Fibroblast of lung (primary cell): ENCODE results near the gene PRDM13. TPM values are rescaled to one million over a fixed set of nuclear protein-coding genes. Genes with fewer than 3 reads are reported as not detected.
"Not testable (repeated sequence)": the region's sequence is repeated elsewhere in the genome, so short reads cannot be mapped to it uniquely, and the experiment has no call there.

Experiments
- DNase-seq, 2 donors: peaks; one replicate each; pipeline versions ENCODE4 v3.0.0 to v3.0.0-alpha.2; 2010; ENCODE audit warnings: low read depth in 2 of 2
- H2AFZ ChIP-seq: 2 replicates; pipeline ENCODE4 v1.5.1; 2012; ENCODE audit warnings: low read length, control low read depth, inconsistent platforms
- H3K27ac ChIP-seq: 2 replicates; pipeline ENCODE4 v1.5.1; 2011; ENCODE audit warnings: low read length, control low read depth; ENCODE audit not compliant: insufficient read depth
- H3K27me3 ChIP-seq: 2 replicates; pipeline ENCODE4 v1.5.1; 2011; ENCODE audit warnings: mild to moderate bottlenecking, low read length; ENCODE audit not compliant: control insufficient read depth, insufficient read depth
- H3K36me3 ChIP-seq: 2 replicates; pipeline ENCODE4 v1.5.1; 2011; ENCODE audit warnings: low read length; ENCODE audit not compliant: control insufficient read depth, insufficient read depth
- H3K4me1 ChIP-seq: 2 replicates; pipeline ENCODE4 v1.5.1; 2011; ENCODE audit warnings: low read length; ENCODE audit not compliant: control insufficient read depth, insufficient read depth; ENCODE audit errors: extremely low read depth
- H3K4me2 ChIP-seq: 2 replicates; pipeline ENCODE4 v1.5.1; 2011; ENCODE audit warnings: low read length, control low read depth; ENCODE audit not compliant: insufficient read depth; ENCODE audit errors: extremely low read depth
- H3K4me3 ChIP-seq, 4 experiments: fragments of 200-600 bp in 1 of 4; sonication (generic) in 1 of 4; replicated peaks in 1 of 4; 2 replicates each; pipeline ENCODE4 v1.5.1; 2011 to 2016; ENCODE audit warnings: low read length in 4 of 4, low read depth in 3 of 4, mild to moderate bottlenecking in 3 of 4, control low read depth in 2 of 4, inconsistent platforms in 1 of 4, mixed read lengths in 1 of 4; ENCODE audit not compliant: insufficient read depth in 1 of 4; ENCODE audit errors: control extremely low read depth in 1 of 4
- H3K79me2 ChIP-seq: 2 replicates; pipeline ENCODE4 v1.5.1; 2012; ENCODE audit warnings: mild to moderate bottlenecking, low read length, inconsistent platforms; ENCODE audit not compliant: control insufficient read depth, insufficient read depth
- H3K9ac ChIP-seq: 2 replicates; pipeline ENCODE4 v1.5.1; 2011; ENCODE audit warnings: mild to moderate bottlenecking, low read length, control low read depth; ENCODE audit not compliant: insufficient read depth
- H3K9me3 ChIP-seq: 2 replicates; pipeline ENCODE4 v1.5.1; 2012; ENCODE audit warnings: low read depth, low read length; ENCODE audit not compliant: control insufficient read depth, insufficient read depth
- H4K20me1 ChIP-seq: 2 replicates; pipeline ENCODE4 v1.5.1; 2011; ENCODE audit warnings: low read length; ENCODE audit not compliant: control insufficient read depth, insufficient read depth; ENCODE audit errors: extremely low read depth
- CTCF ChIP-seq, 2 donors: IDR thresholded peaks in 1 of 2; conservative IDR thresholded peaks in 1 of 2; 1 replicate in 1 of 2; 2 replicates in 1 of 2; pipeline ENCODE4 v1.5.1; 2011 to 2012; ENCODE audit warnings: low read length in 2 of 2, control low read depth in 1 of 2, inconsistent platforms in 1 of 2, low read depth in 1 of 2, mild to moderate bottlenecking in 1 of 2
- EZH2 ChIP-seq: IDR thresholded peaks from 2 replicates; pipeline ENCODE4 v1.5.1; 2012; ENCODE audit warnings: low read length, control low read depth, mild to moderate bottlenecking; ENCODE audit errors: missing control alignments
- polyA plus RNA-seq, 2 donors: library from polyadenylated mRNA; depleted of rRNA in 1 of 2; stranded (reverse) in 1 of 2; unstranded in 1 of 2; fragments of >200 nt; gene quantifications; 2 replicates each; pipeline ENCODE4 v1.2.1, GENCODE V29; 2011 to 2012; ENCODE audit warnings: missing spikeins in 1 of 2
- total RNA-seq: library from RNA; depleted of rRNA; stranded (reverse); fragments of >200 nt; gene quantifications from 2 replicates; pipeline ENCODE4 v1.2.1, GENCODE V29; 2014

PRDM13 gene
- total and polyA plus RNA-seq, 2 donors (not counting 1 experiment from before 2014, with no cell fraction given): not detected

- Histone ChIP-seq H3K79me2 (no peaks in the 10 kb centered on the region), H3K4me3 (no peak overlapping the region), H3K9ac (no peak overlapping the region), H2AFZ (no peak overlapping the region), H3K36me3 (no peaks in the 10 kb centered on the region), H3K4me1 (no peaks in the 10 kb centered on the region), H3K4me2 (peak overlapping the region; percentile 63), H3K27me3 (peaks cover 34% of the 10 kb centered on the region), H4K20me1 (no peaks in the 10 kb centered on the region), H3K9me3 (no peaks in the 10 kb centered on the region), H3K27ac (no peak overlapping the region)
- peak; percentile 90 for TF ChIP-seq EZH2
- no peak for TF ChIP-seq CTCF (conservative IDR thresholded peaks at IDR 0.05 in 1 of 2, IDR thresholded peaks at IDR 0.05 in 1 of 2; ENCODE audit: low read depth in 1 of 2, low read length in 2 of 2)
- DNase-seq: no peak
Measured at GRCh38 chr6:99590728-99591672, 15.6 kb upstream of the PRDM13 start.

- Histone ChIP-seq H3K4me1 (no peaks in the 10 kb centered on the region), H3K27me3 (peaks cover 38% of the 10 kb centered on the region), H4K20me1 (no peaks in the 10 kb centered on the region), H3K9me3 (no peaks in the 10 kb centered on the region), H3K4me3 (no peak overlapping the region), H3K36me3 (no peaks in the 10 kb centered on the region), H3K79me2 (no peaks in the 10 kb centered on the region), H2AFZ (no peak overlapping the region), H3K9ac (no peak overlapping the region), H3K4me2 (no peak overlapping the region), H3K27ac (no peak overlapping the region)
- TF ChIP-seq EZH2: no peak
- no peak for TF ChIP-seq CTCF (conservative IDR thresholded peaks at IDR 0.05 in 1 of 2, IDR thresholded peaks at IDR 0.05 in 1 of 2; ENCODE audit: low read depth in 1 of 2, low read length in 2 of 2)
- no peak for DNase-seq
Measured at GRCh38 chr6:99591673-99592364, 14.8 kb upstream of the PRDM13 start.

GRCh38 chr6:99592900-99593299 is 13.7 kb upstream of the PRDM13 start:
- no peaks in the 10 kb centered on the region for H4K20me1 ChIP-seq
- no peak overlapping the region for H2AFZ ChIP-seq
- H3K27ac ChIP-seq: no peak overlapping the region
- no peak overlapping the region for H3K4me2 ChIP-seq
- no peaks in the 10 kb centered on the region for H3K36me3 ChIP-seq
- no peak overlapping the region for H3K9ac ChIP-seq
- no peaks in the 10 kb centered on the region for H3K9me3 ChIP-seq
- no peak overlapping the region for H3K4me3 ChIP-seq
- H3K27me3 ChIP-seq: peaks cover 37% of the 10 kb centered on the region
- no peaks in the 10 kb centered on the region for H3K79me2 ChIP-seq
- TF ChIP-seq EZH2 (peak; percentile 8), CTCF (conservative IDR thresholded peaks at IDR 0.05 in 1 of 2, IDR thresholded peaks at IDR 0.05 in 1 of 2; ENCODE audit: low read depth in 1 of 2, low read length in 2 of 2) (no peak)
- no peak for DNase-seq
- no peaks in the 10 kb centered on the region for H3K4me1 ChIP-seq

- not testable (repeated sequence) for H3K27ac ChIP-seq, H3K9ac ChIP-seq, H3K4me1 ChIP-seq, H3K4me3 ChIP-seq, H3K36me3 ChIP-seq, H3K4me2 ChIP-seq, H3K9me3 ChIP-seq, H4K20me1 ChIP-seq, H2AFZ ChIP-seq, H3K79me2 ChIP-seq, DNase-seq
- peaks cover 31% of the 10 kb centered on the region for H3K27me3 ChIP-seq
Measured at GRCh38 chr6:99594696-99595095, 11.9 kb upstream of the PRDM13 start.
